Body of pancreas (tissue), 4 donors: ENCODE results near the gene OR2T5. TPM values are rescaled to one million over a fixed set of nuclear protein-coding genes. Genes with fewer than 3 reads are reported as not detected.
"Not testable (repeated sequence)": the region's sequence is repeated elsewhere in the genome, so short reads cannot be mapped to it uniquely, and the experiment has no call there.

Experiments
- ATAC-seq: fragments of 150-250 bp; one replicate; pipeline ENCODE4 v1.9.1; 2016
- DNase-seq, 4 donors: peaks; one replicate each; pipeline ENCODE4 v3.0.0-alpha.2; 2019
- H3K27ac ChIP-seq, 4 donors: fragments of 200-600 bp; sonication (generic); 1 replicate in 3 of 4; 2 replicates in 1 of 4; pipeline versions ENCODE4 v1.5.1 to v1.6.1; 2016 to 2019; ENCODE audit warnings: mild to moderate bottlenecking in 1 of 4, mixed read lengths in 1 of 4, moderate library complexity in 1 of 4
- H3K27me3 ChIP-seq, 2 donors: fragments of 200-600 bp; sonication (generic); one replicate each; pipeline ENCODE4 v1.6.0; 2016; ENCODE audit warnings: mild to moderate bottlenecking in 1 of 2
- H3K36me3 ChIP-seq, 2 donors: fragments of 200-600 bp; sonication (generic); replicated peaks in 1 of 2; 2 replicates each; pipeline ENCODE4 v1.5.1; 2016; ENCODE audit warnings: low read depth in 2 of 2; ENCODE audit not compliant: insufficient read depth in 1 of 2
- H3K4me1 ChIP-seq: fragments of 200-600 bp; sonication (generic); one replicate; pipeline ENCODE4 v1.6.0; 2016
- H3K4me3 ChIP-seq, 2 donors: fragments of 200-600 bp; sonication (generic); 1 replicate in 1 of 2; 2 replicates in 1 of 2; pipeline ENCODE4 v1.5.1; 2016 to 2019
- H3K9me3 ChIP-seq, 3 donors: fragments of 200-600 bp; sonication (generic); 1 replicate in 2 of 3; 2 replicates in 1 of 3; pipeline ENCODE4 v1.5.1; 2016
- CTCF ChIP-seq, 7 experiments: fragments of 450-650 bp in 4 of 7; fragments of 200-600 bp in 3 of 7; sonication (generic) in 3 of 7; IDR thresholded peaks; one replicate each; pipeline ENCODE4 v1.5.1; 2016 to 2019; ENCODE audit warnings: antibody characterized with exemption in 7 of 7
- WGBS, 2 donors: methylation state at CpG; one replicate each; pipeline ENCODE4 v1.1.5; 2017; 5-methylcytosine and 5-hydroxymethylcytosine counted together
- intact Hi-C: fragments of 100-400 bp; cut with DNase I; formaldehyde crosslinking; loops from one replicate; pipeline ENCODE4 v1.15.1; 2023
- total RNA-seq, 2 donors: library from RNA; depleted of rRNA; stranded (reverse); fragments of >200 nt; gene quantifications; one replicate each; pipeline ENCODE4 v1.1.0, GENCODE V29; 2016

Gene OR2T5
- total RNA-seq, 2 donors from 2014 or later = not detected

GRCh38 chr1:248510217-248510616, 21.8 kb downstream of the OR2T5 start:
- H3K4me1 ChIP-seq, ATAC-seq, H3K36me3 ChIP-seq, intact Hi-C loops, H3K9me3 ChIP-seq, H3K27me3 ChIP-seq, H3K27ac ChIP-seq, DNase-seq, H3K4me3 ChIP-seq: not testable (repeated sequence)

GRCh38 chr1:248521856-248522255, 33.5 kb downstream of the OR2T5 start:
- no peaks in the 10 kb centered on the region for H3K27me3 ChIP-seq
- no peaks in the 10 kb centered on the region for H3K4me1 ChIP-seq
- 64 to 75% methylated on average over 8 to 12 of the region's 12 CpGs for WGBS, 2 donors
- H3K4me3 ChIP-seq = no peak overlapping the region
- TF ChIP-seq CTCF (IDR thresholded peaks at IDR 0.05) = no peak
- H3K27ac ChIP-seq = no peak overlapping the region
- DNase-seq (no peak), ATAC-seq (no peak)
- intact Hi-C loops = no loop called here
- peaks cover 0 to 8% (median 0%) of the 10 kb centered on the region in 3 donors for H3K9me3 ChIP-seq
- no peaks in the 10 kb centered on the region for H3K36me3 ChIP-seq

- ATAC-seq, H3K36me3 ChIP-seq, H3K27ac ChIP-seq, DNase-seq, H3K4me1 ChIP-seq, H3K9me3 ChIP-seq, H3K4me3 ChIP-seq, H3K27me3 ChIP-seq, intact Hi-C loops: not testable (repeated sequence)
Measured at GRCh38 chr1:248537449-248537848, 49.1 kb downstream of the OR2T5 start.

Other genes starting within 250 kb of the OR2T5 start
- not detected for gene OR2T33, start 210.6 kb upstream of the OR2T5 start, total RNA-seq
- not detected for gene OR2T12, start 185.2 kb upstream of the OR2T5 start, total RNA-seq
- not detected for gene OR2M7, start 164.0 kb upstream of the OR2T5 start, total RNA-seq
- gene OR14C36, start 139.8 kb upstream of the OR2T5 start, total RNA-seq = not detected
- gene OR2T4, start 126.9 kb upstream of the OR2T5 start, total RNA-seq = not detected
- not detected for gene OR2T6, start 112.8 kb upstream of the OR2T5 start, total RNA-seq
- gene OR2T1, start 85.5 kb upstream of the OR2T5 start, total RNA-seq = not detected
- gene OR2T2, start 43.0 kb upstream of the OR2T5 start, total RNA-seq = not detected
- not detected for gene OR2T3, start 15.2 kb upstream of the OR2T5 start, total RNA-seq
- not detected for gene OR2G6, start 19.5 kb downstream of the OR2T5 start, total RNA-seq
- gene OR2T29, start 74.2 kb downstream of the OR2T5 start, total RNA-seq = not detected
- gene OR2T34, start 86.2 kb downstream of the OR2T5 start, total RNA-seq = not detected
- not detected for gene OR2T10, start 109.1 kb downstream of the OR2T5 start, total RNA-seq
- gene OR2T11, start 146.5 kb downstream of the OR2T5 start, total RNA-seq = under 1 TPM in 1 of 2 donors, not detected in 1; 0.26 TPM
- not detected for gene OR2T35, start 156.7 kb downstream of the OR2T5 start, total RNA-seq
- not detected for gene OR2T27, start 166.9 kb downstream of the OR2T5 start, total RNA-seq
- gene OR14I1, start 214.2 kb downstream of the OR2T5 start, total RNA-seq = not detected